GM21381 (cell line): Measurements from ENCODE around the gene PDE4D.

Experiments
- ATAC-seq: cut with Tn5 transposase; IDR thresholded peaks from one replicate; pipeline ENCODE4 v1.9.1; 2021; ENCODE audit warnings: mild to moderate bottlenecking, moderate library complexity; ENCODE audit not compliant: unreplicated experiment

The PDE4D gene

GRCh38 chr5:59241552-59241951 lies 652.0 kb downstream of the PDE4D start:
- no peak for ATAC-seq

GRCh38 chr5:59241119-59241518 lies 652.4 kb downstream of the PDE4D start:
- ATAC-seq = no peak

GRCh38 chr5:59238126-59238902 lies 655.2 kb downstream of the PDE4D start:
- peak; percentile 74 for ATAC-seq

- no peak for ATAC-seq
Observed at GRCh38 chr5:59236986-59237385, 656.5 kb downstream of the PDE4D start.

GRCh38 chr5:59236448-59236847 lies 657.1 kb downstream of the PDE4D start:
- ATAC-seq = no peak

- ATAC-seq = no peak
Observed at GRCh38 chr5:59234236-59234635, 659.3 kb downstream of the PDE4D start.

GRCh38 chr5:59231221-59231931 lies 662.1 kb downstream of the PDE4D start:
- ATAC-seq = no peak

- ATAC-seq = no peak
Observed at GRCh38 chr5:59222687-59223511, 670.6 kb downstream of the PDE4D start.

GRCh38 chr5:59221769-59222168 lies 671.8 kb downstream of the PDE4D start:
- no peak for ATAC-seq

- no peak for ATAC-seq
Observed at GRCh38 chr5:59218424-59219045, 675.0 kb downstream of the PDE4D start.

- no peak for ATAC-seq
Observed at GRCh38 chr5:59216841-59217240, 676.7 kb downstream of the PDE4D start.

- ATAC-seq = no peak
Observed at GRCh38 chr5:59212596-59212995, 680.9 kb downstream of the PDE4D start.

- ATAC-seq = no peak
Observed at GRCh38 chr5:59209758-59210359, 683.7 kb downstream of the PDE4D start.

GRCh38 chr5:59208474-59208873 lies 685.1 kb downstream of the PDE4D start:
- ATAC-seq = no peak

- ATAC-seq = no peak
Observed at GRCh38 chr5:59207401-59207800, 686.1 kb downstream of the PDE4D start.

- ATAC-seq = no peak
Observed at GRCh38 chr5:59206132-59206581, 687.4 kb downstream of the PDE4D start.

- ATAC-seq = no peak
Observed at GRCh38 chr5:59204114-59204897, 689.2 kb downstream of the PDE4D start.

- no peak for ATAC-seq
Observed at GRCh38 chr5:59199868-59200267, 693.7 kb downstream of the PDE4D start.

GRCh38 chr5:59198832-59199231 lies 694.7 kb downstream of the PDE4D start:
- ATAC-seq = no peak

- ATAC-seq = no peak
Observed at GRCh38 chr5:59198365-59198764, 695.2 kb downstream of the PDE4D start.
